Panc1 (cell line): ENCODE results near the gene ALLC. TPM values are rescaled to one million over a fixed set of nuclear protein-coding genes. Genes with fewer than 3 reads are reported as not detected.

ENCODE experiments used
- ATAC-seq: fragments of 200-7000 bp; cut with Tn5 transposase; 2 replicates; pipeline ENCODE4 v1.9.1; 2020; ENCODE audit warnings: mild to moderate bottlenecking, moderate library complexity
- BruUV-seq: library from RNA; stranded (reverse); fragments of 400-500 nt; replicated peaks from 2 replicates; lab custom pipeline; 2021; lab: Mats Ljungman, UMichigan
- CTCF ChIA-PET: fragments of 300-600 bp; sonication (Branson Sonifier 250); formaldehyde crosslinking; loops from one replicate; lab custom pipeline; 2022; ENCODE audit warnings: antibody characterized with exemption; lab: Charles Lee
- POLR2A ChIA-PET: fragments of 300-600 bp; sonication (Branson Sonifier 250); formaldehyde crosslinking; loops from one replicate; lab custom pipeline; 2022; ENCODE audit warnings: antibody characterized with exemption; lab: Charles Lee
- DNase-seq: peaks from one replicate; pipeline ENCODE4 v3.0.0-alpha.2; 2010; ENCODE audit warnings: low read depth, low spot score
- H3K27ac ChIP-seq: 2 replicates; pipeline ENCODE4 v1.5.1; 2011; ENCODE audit warnings: mild to moderate bottlenecking, low read length, inconsistent platforms
- H3K27me3 ChIP-seq: fragments of 200-500 bp; sonication (Bioruptor generic); 2 replicates; pipeline ENCODE4 v1.6.0; 2014; ENCODE audit warnings: low read length, inconsistent platforms; ENCODE audit not compliant: control insufficient read depth, insufficient read depth
- H3K36me3 ChIP-seq: fragments of 200-500 bp; sonication (Bioruptor generic); 2 replicates; pipeline ENCODE4 v1.5.1; 2014; ENCODE audit warnings: inconsistent platforms, mild to moderate bottlenecking, low read length, moderate library complexity; ENCODE audit not compliant: control insufficient read depth, insufficient read depth
- H3K4me1 ChIP-seq: 2 replicates; pipeline ENCODE4 v1.5.1; 2011; ENCODE audit warnings: inconsistent platforms, mild to moderate bottlenecking, low read length, moderate library complexity; ENCODE audit not compliant: control insufficient read depth, insufficient read depth
- H3K4me3 ChIP-seq, 2 experiments: 2 replicates each; pipeline ENCODE4 v1.5.1; 2011 to 2012; ENCODE audit warnings: low read depth in 2 of 2, low read length in 2 of 2, mild to moderate bottlenecking in 2 of 2, inconsistent platforms in 1 of 2, moderate library complexity in 1 of 2
- H3K9me3 ChIP-seq: fragments of 200-500 bp; sonication (Bioruptor generic); 2 replicates; pipeline ENCODE4 v1.5.1; 2014; ENCODE audit warnings: low read depth, mild to moderate bottlenecking, inconsistent platforms, low read length, moderate library complexity; ENCODE audit not compliant: control insufficient read depth, insufficient read depth
- CTCF ChIP-seq: fragments of 450-650 bp; IDR thresholded peaks from 2 replicates; pipeline ENCODE4 v1.5.1; 2017; ENCODE audit warnings: mild to moderate bottlenecking
- POLR2AphosphoS5 ChIP-seq: IDR thresholded peaks from 2 replicates; pipeline ENCODE4 v1.6.1; 2012; ENCODE audit warnings: mild to moderate bottlenecking, low read depth, low read length, moderate library complexity
- SIN3A ChIP-seq: IDR thresholded peaks from 2 replicates; pipeline ENCODE4 v1.6.1; 2012; ENCODE audit warnings: low read depth, mild to moderate bottlenecking, low read length, moderate library complexity, borderline replicate concordance; ENCODE audit not compliant: insufficient read depth
- TCF7L2 ChIP-seq: IDR thresholded peaks from 2 replicates; pipeline ENCODE4 v1.6.1; 2011; ENCODE audit warnings: mild to moderate bottlenecking, low read depth, low read length, inconsistent platforms
- in situ Hi-C: cut with HindIII; loops from 2 replicates; pipeline ENCODE4 v1.10.0; 2016; ENCODE audit warnings: low sequenced_read_pairs, low pct_unique_long_range_greater_than_20kb
- intact Hi-C: fragments of 100-400 bp; cut with micrococcal nuclease; formaldehyde crosslinking; loops from one replicate; pipeline ENCODE4 v1.10.0; 2022; ENCODE audit not compliant: unreplicated experiment
- total RNA-seq: library from RNA; stranded (reverse); gene quantifications from one replicate; pipeline ENCODE4 v1.2.1, GENCODE V29; 2021; ENCODE audit not compliant: unreplicated experiment
- TF ChIP-seq, protein P1 (sequence below), 2 experiments: IDR thresholded peaks; 2 replicates each; pipeline ENCODE4 v1.6.1; 2011 to 2012; ENCODE audit warnings: low read depth in 2 of 2, control low read depth in 1 of 2, low read length in 1 of 2, mild to moderate bottlenecking in 1 of 2, moderate library complexity in 1 of 2; ENCODE audit not compliant: insufficient read depth in 1 of 2

Gene ALLC
- total RNA-seq, 1 experiment from 2014 or later, result not detected

DNA sequence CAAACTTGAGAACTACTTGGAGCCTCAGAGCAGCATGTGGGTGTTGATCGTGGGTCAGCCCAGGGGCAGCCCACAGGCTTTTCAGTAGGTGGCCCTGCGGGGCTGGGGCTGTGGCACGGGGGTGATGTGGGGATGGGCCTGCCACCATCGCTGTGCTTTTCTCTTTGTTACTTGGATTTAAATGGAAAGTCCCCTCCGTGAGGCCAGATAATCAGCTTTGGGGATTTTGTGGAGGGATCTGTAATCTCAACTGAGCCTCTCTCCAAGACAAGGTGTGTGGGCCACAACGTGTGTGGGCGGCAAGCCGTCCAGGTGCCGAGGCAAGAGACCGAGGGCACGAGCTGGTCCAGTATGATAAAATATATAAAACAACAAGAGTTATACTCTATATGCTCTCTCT, 46.4 kb upstream of the ALLC start:
- CTCF ChIA-PET, result interaction anchor here (0.5 kb wide), 1 partner anchor 24 kb away, joined by 3 read pairs; no protein-coding TSS in a partner anchor
- no peak for DNase-seq
- TF ChIP-seq, protein P1, sequence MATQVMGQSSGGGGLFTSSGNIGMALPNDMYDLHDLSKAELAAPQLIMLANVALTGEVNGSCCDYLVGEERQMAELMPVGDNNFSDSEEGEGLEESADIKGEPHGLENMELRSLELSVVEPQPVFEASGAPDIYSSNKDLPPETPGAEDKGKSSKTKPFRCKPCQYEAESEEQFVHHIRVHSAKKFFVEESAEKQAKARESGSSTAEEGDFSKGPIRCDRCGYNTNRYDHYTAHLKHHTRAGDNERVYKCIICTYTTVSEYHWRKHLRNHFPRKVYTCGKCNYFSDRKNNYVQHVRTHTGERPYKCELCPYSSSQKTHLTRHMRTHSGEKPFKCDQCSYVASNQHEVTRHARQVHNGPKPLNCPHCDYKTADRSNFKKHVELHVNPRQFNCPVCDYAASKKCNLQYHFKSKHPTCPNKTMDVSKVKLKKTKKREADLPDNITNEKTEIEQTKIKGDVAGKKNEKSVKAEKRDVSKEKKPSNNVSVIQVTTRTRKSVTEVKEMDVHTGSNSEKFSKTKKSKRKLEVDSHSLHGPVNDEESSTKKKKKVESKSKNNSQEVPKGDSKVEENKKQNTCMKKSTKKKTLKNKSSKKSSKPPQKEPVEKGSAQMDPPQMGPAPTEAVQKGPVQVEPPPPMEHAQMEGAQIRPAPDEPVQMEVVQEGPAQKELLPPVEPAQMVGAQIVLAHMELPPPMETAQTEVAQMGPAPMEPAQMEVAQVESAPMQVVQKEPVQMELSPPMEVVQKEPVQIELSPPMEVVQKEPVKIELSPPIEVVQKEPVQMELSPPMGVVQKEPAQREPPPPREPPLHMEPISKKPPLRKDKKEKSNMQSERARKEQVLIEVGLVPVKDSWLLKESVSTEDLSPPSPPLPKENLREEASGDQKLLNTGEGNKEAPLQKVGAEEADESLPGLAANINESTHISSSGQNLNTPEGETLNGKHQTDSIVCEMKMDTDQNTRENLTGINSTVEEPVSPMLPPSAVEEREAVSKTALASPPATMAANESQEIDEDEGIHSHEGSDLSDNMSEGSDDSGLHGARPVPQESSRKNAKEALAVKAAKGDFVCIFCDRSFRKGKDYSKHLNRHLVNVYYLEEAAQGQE (IDR thresholded peaks at IDR 0.05; ENCODE audit: insufficient read depth in 1 of 2, low read depth in 2 of 2, low read length in 1 of 2), result no peak
- TF ChIP-seq SIN3A (no peak), POLR2AphosphoS5 (no peak), TCF7L2 (no peak), CTCF (no peak)

GRCh38 chr2:3612639-3613523, 45.1 kb upstream of the ALLC start:
- ChIA-PET POLR2A (no interaction called here), CTCF (interaction anchor here (0.7 kb wide), 1 partner anchor 891 kb away, joined by 7 read pairs; no protein-coding TSS in a partner anchor)
- ATAC-seq, result no peak
- intact Hi-C loops (no loop called here), in situ Hi-C loops (no loop called here)
- no peaks in the 10 kb centered on the region for H3K4me1 ChIP-seq
- no peaks in the 10 kb centered on the region for H3K36me3 ChIP-seq
- H3K9me3 ChIP-seq, result no peaks in the 10 kb centered on the region; the same call in 1 of the 2 replicates
- no peak overlapping the region for H3K27ac ChIP-seq
- TF ChIP-seq TCF7L2, result no peak
- TF ChIP-seq CTCF, result no peak
- TF ChIP-seq POLR2AphosphoS5, result no peak
- TF ChIP-seq, protein P1 (IDR thresholded peaks at IDR 0.05; ENCODE audit: insufficient read depth in 1 of 2, low read depth in 2 of 2, low read length in 1 of 2), result no peak
- TF ChIP-seq SIN3A, result no peak
- no peak overlapping the region for H3K4me3 ChIP-seq
- no peak for DNase-seq
- BruUV-seq, result no TSS peak
- no peaks in the 10 kb centered on the region for H3K27me3 ChIP-seq

More for the DNA sequence above, 46.4 kb upstream of the ALLC start:
- POLR2A ChIA-PET, result no interaction called here
- Histone ChIP-seq H3K4me1 (no peaks in the 10 kb centered on the region), H3K27ac (no peak overlapping the region), H3K27me3 (no peaks in the 10 kb centered on the region), H3K36me3 (no peaks in the 10 kb centered on the region), H3K9me3 (no peaks in the 10 kb centered on the region; the same call in 1 of the 2 replicates), H3K4me3 (no peak overlapping the region)
- in situ Hi-C loops (no loop called here), intact Hi-C loops (no loop called here)
- no peak for ATAC-seq
- no TSS peak for BruUV-seq
